PC-9 (cell line): ENCODE data around the gene GOLGB1. TPM values are rescaled to one million over a fixed set of nuclear protein-coding genes. Genes with fewer than 3 reads are reported as not detected.

Source experiments
- BruUV-seq: library from RNA; stranded (reverse); fragments of 400-500 nt; replicated peaks from 2 replicates; lab custom pipeline; 2021; lab: Mats Ljungman, UMichigan
- CTCF ChIA-PET: fragments of 300-600 bp; sonication (Branson Sonifier 250); formaldehyde crosslinking; loops from one replicate; lab custom pipeline; 2022; ENCODE audit warnings: antibody characterized with exemption; lab: Charles Lee
- POLR2A ChIA-PET: fragments of 300-600 bp; sonication (Branson Sonifier 250); formaldehyde crosslinking; loops from one replicate; lab custom pipeline; 2022; ENCODE audit warnings: antibody characterized with exemption; ENCODE audit not compliant: unreplicated experiment; lab: Charles Lee
- DNase-seq, 2 experiments: peaks; one replicate each; pipeline versions ENCODE4 v3.0.0 to v3.0.0-alpha.2; 2015 to 2022; ENCODE audit warnings: mixed read lengths in 1 of 2
- H2AFZ ChIP-seq: fragments of 200-600 bp; sonication (generic); 2 replicates; pipeline ENCODE4 v1.8.1; 2017; ENCODE audit warnings: antibody characterized with exemption
- H3F3A ChIP-seq: fragments of 200-600 bp; sonication (generic); 2 replicates; pipeline ENCODE4 v1.8.1; 2017; ENCODE audit warnings: antibody characterized with exemption, mild to moderate bottlenecking, low read depth; ENCODE audit not compliant: insufficient read depth
- H3K27ac ChIP-seq: fragments of 200-600 bp; sonication (generic); 2 replicates; pipeline ENCODE4 v1.6.1; 2016; ENCODE audit warnings: mixed run types
- H3K27me3 ChIP-seq: fragments of 200-600 bp; sonication (generic); 2 replicates; pipeline ENCODE4 v1.6.1; 2016; ENCODE audit warnings: low read depth, mixed run types; ENCODE audit not compliant: insufficient read depth
- H3K36me3 ChIP-seq: fragments of 200-600 bp; sonication (generic); 2 replicates; pipeline ENCODE4 v1.6.1; 2016; ENCODE audit warnings: low read depth, mixed run types
- H3K4me1 ChIP-seq: fragments of 200-600 bp; sonication (generic); replicated peaks from 2 replicates; pipeline ENCODE4 v1.6.1; 2016; ENCODE audit warnings: mixed run types; ENCODE audit not compliant: insufficient read depth
- H3K4me2 ChIP-seq: fragments of 200-600 bp; sonication (generic); 2 replicates; pipeline ENCODE4 v1.6.1; 2017; ENCODE audit warnings: mixed run types
- H3K4me3 ChIP-seq: fragments of 200-600 bp; sonication (generic); 2 replicates; pipeline ENCODE4 v1.6.1; 2016; ENCODE audit warnings: mixed run types
- H3K79me2 ChIP-seq: fragments of 200-600 bp; sonication (generic); 2 replicates; pipeline ENCODE4 v1.6.1; 2017; ENCODE audit warnings: low read depth, mixed run types
- H3K9me2 ChIP-seq: fragments of 200-600 bp; sonication (generic); 2 replicates; pipeline ENCODE4 v1.8.1; 2017; ENCODE audit warnings: mild to moderate bottlenecking; ENCODE audit not compliant: insufficient read depth
- H3K9me3 ChIP-seq: fragments of 200-600 bp; sonication (generic); 2 replicates; pipeline ENCODE4 v1.8.1; 2016; ENCODE audit warnings: low read depth; ENCODE audit not compliant: insufficient read depth
- H4K20me1 ChIP-seq: fragments of 200-600 bp; sonication (generic); 2 replicates; pipeline ENCODE4 v1.8.1; 2017; ENCODE audit not compliant: insufficient read depth
- CTCF ChIP-seq: fragments of 200-600 bp; sonication (generic); conservative IDR thresholded peaks from 2 replicates; pipeline ENCODE4 v1.6.1; 2017; ENCODE audit warnings: mixed run types, antibody characterized with exemption, mild to moderate bottlenecking, moderate library complexity
- EZH2 ChIP-seq: fragments of 200-600 bp; sonication (generic); IDR thresholded peaks from 2 replicates; pipeline ENCODE4 v1.8.0; 2017; ENCODE audit warnings: antibody characterized with exemption, low read depth
- intact Hi-C: fragments of 100-400 bp; cut with micrococcal nuclease; formaldehyde crosslinking; loops from one replicate; pipeline ENCODE4 v1.10.0; 2022; ENCODE audit not compliant: unreplicated experiment
- total RNA-seq: library from RNA; stranded (reverse); gene quantifications from 2 replicates; pipeline ENCODE4 v1.2.3, GENCODE V29; 2021

GOLGB1 gene
- total RNA-seq, 1 experiment from 2014 or later, result 73.1 TPM

GRCh38 chr3:121667333-121667732 is 82.2 kb downstream of the GOLGB1 start:
- DNase-seq, result no peak
- Histone ChIP-seq H3F3A (no peaks in the 10 kb centered on the region; the same call in 1 of the 2 replicates), H2AFZ (no peak overlapping the region), H3K9me3 (no peaks in the 10 kb centered on the region), H3K9me2 (no peaks in the 10 kb centered on the region), H3K27ac (no peak overlapping the region), H3K36me3 (peaks cover 20% of the 10 kb centered on the region; the same call in 1 of the 2 replicates), H3K4me2 (no peak overlapping the region), H3K27me3 (no peaks in the 10 kb centered on the region), H4K20me1 (peaks cover 9% of the 10 kb centered on the region; the same call in 1 of the 2 replicates), H3K4me1 (no peaks in the 10 kb centered on the region), H3K79me2 (no peaks in the 10 kb centered on the region), H3K4me3 (no peak overlapping the region)
- intact Hi-C loops, result no loop called here
- CTCF ChIA-PET, result interaction anchor here (0.6 kb wide), 1 partner anchor 118 kb away, joined by 3 read pairs; no protein-coding TSS in a partner anchor
- no TSS peak for BruUV-seq
- TF ChIP-seq CTCF (no peak), EZH2 (no peak)
- POLR2A ChIA-PET, result interaction anchor here (0.5 kb wide), 1 partner anchor 591 kb away, joined by 6 read pairs; no protein-coding TSS in a partner anchor

- no peaks in the 10 kb centered on the region for H3K79me2 ChIP-seq
- no TSS peak for BruUV-seq
- no peak overlapping the region for H3K4me3 ChIP-seq
- H3K27ac ChIP-seq, result no peak overlapping the region
- no peak overlapping the region for H2AFZ ChIP-seq
- CTCF ChIA-PET, result no interaction called here
- 0 out of 2 replicates have a peak, but pooled peaks cover 5% of the 10 kb centered on the region for H4K20me1 ChIP-seq
- H3K27me3 ChIP-seq, result no peaks in the 10 kb centered on the region
- H3K9me2 ChIP-seq, result no peaks in the 10 kb centered on the region
- H3K9me3 ChIP-seq, result no peaks in the 10 kb centered on the region
- no peaks in the 10 kb centered on the region for H3K4me1 ChIP-seq
- no peak for DNase-seq
- H3F3A ChIP-seq, result no peaks in the 10 kb centered on the region; the same call in 1 of the 2 replicates
- POLR2A ChIA-PET, result no interaction called here
- no peak overlapping the region for H3K4me2 ChIP-seq
- TF ChIP-seq CTCF (no peak), EZH2 (no peak)
- peaks cover 20% of the 10 kb centered on the region; the same call in 1 of the 2 replicates for H3K36me3 ChIP-seq
- intact Hi-C loops, result no loop called here
These were observed 84.1 kb downstream of the GOLGB1 start for GRCh38 chr3:121665488-121665887.

- no TSS peak for BruUV-seq
- POLR2A ChIA-PET, result no interaction called here
- no peaks in the 10 kb centered on the region for H3F3A ChIP-seq
These were observed 86.2 kb downstream of the GOLGB1 start for GRCh38 chr3:121663171-121663847.

More at GRCh38 chr3:121663171-121663847, 86.2 kb downstream of the GOLGB1 start:
- no peak for DNase-seq
- H3K9me3 ChIP-seq, result no peaks in the 10 kb centered on the region
- 0 out of 2 replicates have a peak, but pooled peaks cover 5% of the 10 kb centered on the region for H4K20me1 ChIP-seq
- no peak overlapping the region for H2AFZ ChIP-seq
- no peak overlapping the region for H3K27ac ChIP-seq
- no peaks in the 10 kb centered on the region for H3K79me2 ChIP-seq
- H3K4me2 ChIP-seq, result no peak overlapping the region
- H3K4me1 ChIP-seq, result no peaks in the 10 kb centered on the region
- CTCF ChIA-PET, result no interaction called here
- peaks cover 14% of the 10 kb centered on the region; the same call in 1 of the 2 replicates for H3K36me3 ChIP-seq
- no peak overlapping the region for H3K4me3 ChIP-seq
- H3K27me3 ChIP-seq, result no peaks in the 10 kb centered on the region
- intact Hi-C loops, result loop anchor here (5.0 kb wide), 1 partner anchor 694 kb away; no protein-coding TSS in a partner anchor
- H3K9me2 ChIP-seq, result no peaks in the 10 kb centered on the region
- TF ChIP-seq CTCF, result no peak
- no peak for TF ChIP-seq EZH2
